Activated CD8-positive, alpha-beta T cell treated with anti-CD3 and anti-CD28 coated beads for 36 hours (primary cell): ENCODE results near the gene CIZ1. TPM values are rescaled to one million over a fixed set of nuclear protein-coding genes. Genes with fewer than 3 reads are reported as not detected.
"Not testable (repeated sequence)": the region's sequence is repeated elsewhere in the genome, so short reads cannot be mapped to it uniquely, and the experiment has no call there.

Experiments used
- ATAC-seq: fragments of 200-7000 bp; cut with Tn5 transposase; one replicate; pipeline ENCODE4 v1.10.0; 2021; ENCODE audit warnings: mild to moderate bottlenecking, moderate library complexity
- CTCF ChIA-PET: fragments of 350-600 bp; sonication (Branson Sonifier 250); formaldehyde crosslinking; loops from one replicate; lab custom pipeline; 2021; ENCODE audit warnings: antibody characterized with exemption; lab: Charles Lee
- POLR2A ChIA-PET: fragments of 350-600 bp; sonication (Branson Sonifier 250); formaldehyde crosslinking; loops from one replicate; lab custom pipeline; 2021; ENCODE audit warnings: antibody characterized with exemption; lab: Charles Lee
- DNase-seq: peaks from one replicate; pipeline ENCODE4 v3.0.0-alpha.2; 2020
- H3K27ac Mint-ChIP-seq: one replicate; pipeline ENCODE4 v1.8.0; 2021; ENCODE audit warnings: mild to moderate bottlenecking, mixed read lengths
- H3K27me3 Mint-ChIP-seq: one replicate; pipeline ENCODE4 v1.8.0; 2021; ENCODE audit warnings: mixed read lengths
- H3K36me3 Mint-ChIP-seq: one replicate; pipeline ENCODE4 v1.8.0; 2021; ENCODE audit warnings: low read depth, mixed read lengths
- H3K4me1 Mint-ChIP-seq: one replicate; pipeline ENCODE4 v1.8.0; 2021; ENCODE audit warnings: low read depth, mixed read lengths
- H3K4me3 Mint-ChIP-seq: one replicate; pipeline ENCODE4 v1.8.0; 2021; ENCODE audit warnings: mild to moderate bottlenecking, moderate library complexity, mixed read lengths
- H3K9me3 Mint-ChIP-seq: one replicate; pipeline ENCODE4 v1.8.0; 2021; ENCODE audit warnings: mixed read lengths
- CTCF ChIP-seq: fragments of 200-600 bp; IDR thresholded peaks from one replicate; pipeline ENCODE4 v1.8.0; 2022; ENCODE audit warnings: antibody characterized with exemption, mild to moderate bottlenecking
- intact Hi-C: fragments of 100-400 bp; cut with micrococcal nuclease; formaldehyde crosslinking; loops from one replicate; pipeline ENCODE4 v1.10.0; 2022
- total RNA-seq, 2 experiments: library from RNA; stranded (reverse); gene quantifications; one replicate each; pipeline ENCODE4 v1.2.3, GENCODE V29; 2021

The CIZ1 gene
- 10 to 100 TPM; 75.7 to 77.1 TPM for total RNA-seq

GRCh38 chr9:128191406-128192046, at the start of gene CIZ1:
Gene CIZ1, minus strand, starts transcription at chr9:128191572. Its CDS starts 715 bp downstream, at chr9:128190857.
- peak within 1 kb of the TSS; percentile 93 for H3K27ac Mint-ChIP-seq
- POLR2A ChIA-PET: interaction anchor here (1.0 to 2.6 kb wide), 9 partner anchors 10 to 150 kb away, joined by 3 to 13 read pairs (median 4); no protein-coding TSS in a partner anchor
- TF ChIP-seq CTCF: peak; percentile 86
- peaks cover 22% of the 10 kb centered on the region for H3K36me3 Mint-ChIP-seq
- H3K9me3 Mint-ChIP-seq: no peaks in the 10 kb centered on the region
- peak within 1 kb of the TSS; percentile 97 for H3K4me3 Mint-ChIP-seq
- DNase-seq (peak; percentile 76), ATAC-seq (peak; percentile 81)
- intact Hi-C loops: no loop called here
- peaks cover 38% of the 10 kb centered on the region for H3K4me1 Mint-ChIP-seq
- CTCF ChIA-PET: interaction anchor here (0.6 to 1.8 kb wide), 10 partner anchors 10 to 220 kb away, joined by 3 to 9 read pairs (median 4); partner anchors contain the start of genes BBLN, DNM1 and URM1
- no peaks in the 10 kb centered on the region for H3K27me3 Mint-ChIP-seq

- H3K4me3 Mint-ChIP-seq: no peak overlapping the region
- CTCF ChIA-PET: no interaction called here
- DNase-seq (no peak), ATAC-seq (no peak)
- H3K27me3 Mint-ChIP-seq: no peaks in the 10 kb centered on the region
- no peak for TF ChIP-seq CTCF
- peaks cover 2% of the 10 kb centered on the region for H3K4me1 Mint-ChIP-seq
- no peaks in the 10 kb centered on the region for H3K9me3 Mint-ChIP-seq
- H3K27ac Mint-ChIP-seq: no peak overlapping the region
- H3K36me3 Mint-ChIP-seq: no peaks in the 10 kb centered on the region
- POLR2A ChIA-PET: no interaction called here
- intact Hi-C loops: no loop called here
Observed at GRCh38 chr9:128233817-128234406, 42.5 kb upstream of the CIZ1 start.

GRCh38 chr9:128232528-128233428, 41.4 kb upstream of the CIZ1 start:
- H3K9me3 Mint-ChIP-seq: no peaks in the 10 kb centered on the region
- ATAC-seq: no peak
- no peak for TF ChIP-seq CTCF
- H3K27ac Mint-ChIP-seq: no peak overlapping the region
- H3K4me1 Mint-ChIP-seq: peaks cover 2% of the 10 kb centered on the region
- intact Hi-C loops: no loop called here
- H3K36me3 Mint-ChIP-seq: no peaks in the 10 kb centered on the region
- DNase-seq: no peak
- CTCF ChIA-PET: no interaction called here
- H3K27me3 Mint-ChIP-seq: no peaks in the 10 kb centered on the region
- POLR2A ChIA-PET: interaction anchor here (1.0 kb wide), 1 partner anchor 9 kb away, joined by 4 read pairs; no protein-coding TSS in a partner anchor
- no peak overlapping the region for H3K4me3 Mint-ChIP-seq

- Mint-ChIP-seq H3K4me3 (no peak overlapping the region), H3K4me1 (peaks cover 2% of the 10 kb centered on the region), H3K27ac (no peak overlapping the region), H3K9me3 (no peaks in the 10 kb centered on the region), H3K27me3 (no peaks in the 10 kb centered on the region), H3K36me3 (no peaks in the 10 kb centered on the region)
- DNase-seq (no peak), ATAC-seq (peak; percentile 27)
- TF ChIP-seq CTCF: no peak
- POLR2A ChIA-PET: no interaction called here
- CTCF ChIA-PET: no interaction called here
- intact Hi-C loops: no loop called here
Observed at GRCh38 chr9:128231638-128232527, 40.5 kb upstream of the CIZ1 start.

GRCh38 chr9:128230897-128231296, 39.5 kb upstream of the CIZ1 start:
- intact Hi-C loops, ATAC-seq, H3K27ac Mint-ChIP-seq, H3K4me3 Mint-ChIP-seq, H3K9me3 Mint-ChIP-seq, H3K36me3 Mint-ChIP-seq, CTCF ChIA-PET, POLR2A ChIA-PET, DNase-seq, H3K4me1 Mint-ChIP-seq, H3K27me3 Mint-ChIP-seq: not testable (repeated sequence)
